Kidney (tissue), 14 donors: ENCODE results near the gene C19orf44. TPM values are rescaled to one million over a fixed set of nuclear protein-coding genes. Genes with fewer than 3 reads are reported as not detected.
A peak's percentile ranks its signal among the peaks of the same experiment; 100 is the strongest.

ENCODE experiments used
- DNase-seq, 5 donors: peaks; one replicate each; pipeline ENCODE4 v3.0.0-alpha.2; 2013 to 2020
- FAIRE-seq: peaks from 2 replicates; lab custom pipeline; 2012; peaks lifted over from hg19 to GRCh38; lab: Jason Lieb, UNC
- H3K27ac ChIP-seq, 2 donors: one replicate each; pipeline ENCODE4 v1.7.0; 2013; ENCODE audit warnings: low read depth in 2 of 2, low read length in 2 of 2, inconsistent platforms in 1 of 2
- H3K27me3 ChIP-seq: one replicate; pipeline ENCODE4 v1.7.1; 2013; ENCODE audit warnings: low read length, inconsistent platforms; ENCODE audit not compliant: control insufficient read depth, insufficient read depth
- H3K36me3 ChIP-seq, 3 donors: one replicate each; pipeline versions ENCODE4 v1.7.0 to v1.7.1; 2013; ENCODE audit warnings: low read length in 3 of 3, control low read depth in 1 of 3, inconsistent platforms in 1 of 3; ENCODE audit not compliant: insufficient read depth in 3 of 3, control insufficient read depth in 2 of 3
- H3K4me1 ChIP-seq, 3 donors: one replicate each; pipeline versions ENCODE4 v1.7.0 to v1.7.1; 2013; ENCODE audit warnings: low read length in 3 of 3, inconsistent platforms in 1 of 3, low read depth in 1 of 3; ENCODE audit not compliant: control insufficient read depth in 2 of 3, insufficient read depth in 2 of 3
- H3K4me3 ChIP-seq, 3 donors: one replicate each; pipeline versions ENCODE4 v1.7.0 to v1.8.1; 2013; ENCODE audit warnings: low read length in 3 of 3, control low read depth in 1 of 3, inconsistent platforms in 1 of 3
- H3K9ac ChIP-seq, 3 donors: one replicate each; pipeline versions ENCODE4 v1.7.0 to v1.7.1; 2013; ENCODE audit warnings: low read length in 3 of 3, control low read depth in 1 of 3, inconsistent platforms in 1 of 3
- H3K9me3 ChIP-seq, 3 donors: one replicate each; pipeline versions ENCODE4 v1.7.0 to v1.7.1; 2013; ENCODE audit warnings: low read length in 3 of 3, control low read depth in 1 of 3, inconsistent platforms in 1 of 3; ENCODE audit not compliant: control insufficient read depth in 2 of 3, insufficient read depth in 1 of 3
- CTCF ChIP-seq: IDR thresholded peaks from 3 replicates; pipeline ENCODE4 v1.5.1; 2012; ENCODE audit warnings: mild to moderate bottlenecking, moderate library complexity, borderline replicate concordance; ENCODE audit not compliant: insufficient read depth; ENCODE audit errors: extremely low read depth
- intact Hi-C: fragments of 100-400 bp; cut with DNase I; formaldehyde crosslinking; loops from one replicate; pipeline ENCODE4 v1.11.1; 2022
- polyA plus RNA-seq: library from polyadenylated mRNA; stranded (reverse); fragments of 350-450 nt; fragmentation: Illumina TruSeq; extraction: RNeasy Lipid Tissue Mini Kit (QIAGEN cat#74804); gene quantifications from one replicate; pipeline ENCODE4 v1.2.3, GENCODE V29; 2014; ENCODE audit warnings: low read depth, low replicate concordance; ENCODE audit not compliant: insufficient read depth
- total RNA-seq: library from RNA; stranded (reverse); fragmentation: NEBNext Ultra II Directional; extraction: Animal tissue kit (Norgen Biotek cat#: 25700); gene quantifications from one replicate; pipeline ENCODE4 v1.2.1, GENCODE V29; 2021
- donor health status: control.
- donor health status: control.
- donor health status: control.
- donor health status: control.
- donor health status: control.
- donor health status: DM: yes; HTN: yes; CAD: no.
- donor health status: Normal renal cell carcinoma (clear cell type).

Gene C19orf44
- total and polyA plus RNA-seq, 2 donors from 2014 or later, result 6.2 to 8.6 TPM

- FAIRE-seq (no peak), DNase-seq (no peak)
- Histone ChIP-seq H3K4me3 (no peak overlapping the region), H3K9ac (no peak overlapping the region), H3K4me1 (peaks cover 0 to 5% (median 2%) of the 10 kb centered on the region in 3 donors), H3K36me3 (peaks cover 0 to 45% (median 18%) of the 10 kb centered on the region in 3 donors), H3K27ac (no peak overlapping the region), H3K9me3 (no peaks in the 10 kb centered on the region), H3K27me3 (no peaks in the 10 kb centered on the region)
- TF ChIP-seq CTCF, result no peak
- intact Hi-C loops, result no loop called here
Observed at GRCh38 chr19:16536130-16536529, 39.9 kb downstream of the C19orf44 start.

GRCh38 chr19:16537111-16537510 lies 40.9 kb downstream of the C19orf44 start:
- no peak overlapping the region for H3K9ac ChIP-seq
- no peaks in the 10 kb centered on the region for H3K9me3 ChIP-seq
- no peak for TF ChIP-seq CTCF
- intact Hi-C loops, result no loop called here
- H3K4me3 ChIP-seq, result no peak overlapping the region
- H3K4me1 ChIP-seq, result peaks cover 0 to 10% (median 9%) of the 10 kb centered on the region in 3 donors
- no peak for FAIRE-seq
- H3K27me3 ChIP-seq, result no peaks in the 10 kb centered on the region
- peaks cover 0 to 35% (median 14%) of the 10 kb centered on the region in 3 donors for H3K36me3 ChIP-seq
- DNase-seq, result no peak
- H3K27ac ChIP-seq, result no peak overlapping the region

- Histone ChIP-seq H3K4me3 (peak overlapping the region; percentile 90 to 96 (median 94)), H3K4me1 (peaks cover 0 to 15% (median 11%) of the 10 kb centered on the region in 3 donors), H3K9me3 (no peaks in the 10 kb centered on the region), H3K27ac (no peak overlapping the region), H3K9ac (peak overlapping the region; percentile 61 to 95 (median 81)), H3K36me3 (peaks cover 0 to 15% (median 4%) of the 10 kb centered on the region in 3 donors), H3K27me3 (no peaks in the 10 kb centered on the region)
- FAIRE-seq (no peak), DNase-seq (no peak)
- intact Hi-C loops, result no loop called here
- TF ChIP-seq CTCF, result no peak
Observed at GRCh38 chr19:16540948-16541347, 44.8 kb downstream of the C19orf44 start.
